ENCODE results near the gene ACOX2. TPM values are rescaled to one million over a fixed set of nuclear protein-coding genes. Genes with fewer than 3 reads are reported as not detected.
A peak's percentile ranks its signal among the peaks of the same experiment; 100 is the strongest.

ACOX2 gene
- total RNA-seq, 1 experiment from 2014 or later = 7.2 TPM

DNA sequence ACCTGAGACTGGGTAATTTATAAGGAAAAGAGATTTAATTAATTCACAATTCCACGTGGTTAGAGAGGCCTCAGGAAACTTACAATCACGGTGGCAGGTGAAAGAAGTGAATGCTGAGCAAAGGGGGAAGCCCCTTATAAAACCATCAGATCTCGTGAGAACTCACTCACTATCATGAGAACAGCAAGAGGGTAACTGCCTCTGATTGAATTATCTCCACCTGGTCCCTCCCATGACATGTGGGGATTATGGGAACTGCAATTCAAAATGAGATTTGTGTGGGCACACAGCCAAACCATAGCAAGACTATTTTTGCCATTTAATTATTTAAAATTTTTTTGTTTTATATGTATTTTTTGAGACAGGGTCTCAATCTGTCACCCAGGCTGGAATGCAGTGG lies 72.1 kb downstream of the ACOX2 start:
- Histone ChIP-seq H3K4me3 (ENCODE audit: low read depth, low read length, poor library complexity, severe bottlenecking) (no peak overlapping the region), H3K9me3 (ENCODE audit: low read depth, low read length, poor library complexity, severe bottlenecking) (no peaks in the 10 kb centered on the region), H3K36me3 (ENCODE audit: insufficient read depth, low read length, poor library complexity, severe bottlenecking) (no peaks in the 10 kb centered on the region), H3K27me3 (replicated peaks; ENCODE audit: insufficient read depth, low read depth, low read length, poor library complexity) (no peaks in the 10 kb centered on the region), H3K4me1 (ENCODE audit: insufficient read depth, low read length, poor library complexity, severe bottlenecking) (peaks cover 15% of the 10 kb centered on the region), H3K27ac (ENCODE audit: low read depth, low read length, poor library complexity, severe bottlenecking) (no peak overlapping the region)
- CTCF ChIA-PET = no interaction called here
- intact Hi-C loops (cut with micrococcal nuclease; ENCODE audit: unreplicated experiment) = loop anchor here (2.0 kb wide), 1 partner anchor 68 kb away; no protein-coding TSS in a partner anchor
- TF ChIP-seq EZH2 (IDR thresholded peaks at IDR 0.05; ENCODE audit: borderline replicate concordance, low read depth, low read length, poor library complexity, severe bottlenecking) = no peak
- TF ChIP-seq, protein P1, sequence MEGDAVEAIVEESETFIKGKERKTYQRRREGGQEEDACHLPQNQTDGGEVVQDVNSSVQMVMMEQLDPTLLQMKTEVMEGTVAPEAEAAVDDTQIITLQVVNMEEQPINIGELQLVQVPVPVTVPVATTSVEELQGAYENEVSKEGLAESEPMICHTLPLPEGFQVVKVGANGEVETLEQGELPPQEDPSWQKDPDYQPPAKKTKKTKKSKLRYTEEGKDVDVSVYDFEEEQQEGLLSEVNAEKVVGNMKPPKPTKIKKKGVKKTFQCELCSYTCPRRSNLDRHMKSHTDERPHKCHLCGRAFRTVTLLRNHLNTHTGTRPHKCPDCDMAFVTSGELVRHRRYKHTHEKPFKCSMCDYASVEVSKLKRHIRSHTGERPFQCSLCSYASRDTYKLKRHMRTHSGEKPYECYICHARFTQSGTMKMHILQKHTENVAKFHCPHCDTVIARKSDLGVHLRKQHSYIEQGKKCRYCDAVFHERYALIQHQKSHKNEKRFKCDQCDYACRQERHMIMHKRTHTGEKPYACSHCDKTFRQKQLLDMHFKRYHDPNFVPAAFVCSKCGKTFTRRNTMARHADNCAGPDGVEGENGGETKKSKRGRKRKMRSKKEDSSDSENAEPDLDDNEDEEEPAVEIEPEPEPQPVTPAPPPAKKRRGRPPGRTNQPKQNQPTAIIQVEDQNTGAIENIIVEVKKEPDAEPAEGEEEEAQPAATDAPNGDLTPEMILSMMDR (conservative IDR thresholded peaks at IDR 0.05; ENCODE audit: low read depth, low read length) = no peak
- DNase-seq (ENCODE audit: low spot score) = no peak
- POLR2A ChIA-PET (ENCODE audit: low non-redundant PET) = no interaction called here
- no TSS peak for BruUV-seq (replicated peaks)

DNA sequence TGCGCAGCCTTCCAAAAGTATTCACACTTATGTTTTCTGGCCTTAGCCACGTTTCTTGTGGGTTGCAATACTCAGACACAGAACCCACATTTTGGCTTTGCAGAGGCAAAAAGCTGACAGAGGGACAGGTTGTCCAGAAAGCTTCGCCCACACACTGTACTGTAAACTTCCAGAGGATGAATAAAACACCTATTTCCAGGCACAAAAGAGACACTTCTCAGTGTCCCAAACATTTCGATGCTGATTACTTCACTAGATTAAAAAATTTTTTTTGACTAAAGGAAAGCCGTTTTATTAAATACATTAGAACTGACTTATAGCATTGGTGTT lies 73.1 kb downstream of the ACOX2 start:
- H3K4me3 ChIP-seq (ENCODE audit: low read depth, low read length, poor library complexity, severe bottlenecking) = no peak overlapping the region
- BruUV-seq (replicated peaks) = no TSS peak
- no peaks in the 10 kb centered on the region for H3K27me3 ChIP-seq (replicated peaks; ENCODE audit: insufficient read depth, low read depth, low read length, poor library complexity)
- TF ChIP-seq EZH2 (IDR thresholded peaks at IDR 0.05; ENCODE audit: borderline replicate concordance, low read depth, low read length, poor library complexity, severe bottlenecking) = no peak
- TF ChIP-seq, protein P1 (conservative IDR thresholded peaks at IDR 0.05; ENCODE audit: low read depth, low read length) = no peak
- no peak for DNase-seq (ENCODE audit: low spot score)
- CTCF ChIA-PET = interaction anchor here (1.0 kb wide), 1 partner anchor 28 kb away, joined by 3 read pairs; the partner anchor contains the start of gene KCTD6
- no peaks in the 10 kb centered on the region for H3K36me3 ChIP-seq (ENCODE audit: insufficient read depth, low read length, poor library complexity, severe bottlenecking)
- POLR2A ChIA-PET (ENCODE audit: low non-redundant PET) = no interaction called here
- intact Hi-C loops (cut with micrococcal nuclease; ENCODE audit: unreplicated experiment) = loop anchor here (2.0 kb wide), 1 partner anchor 69 kb away; no protein-coding TSS in a partner anchor
- no peak overlapping the region for H3K27ac ChIP-seq (ENCODE audit: low read depth, low read length, poor library complexity, severe bottlenecking)
- H3K9me3 ChIP-seq (ENCODE audit: low read depth, low read length, poor library complexity, severe bottlenecking) = no peaks in the 10 kb centered on the region
- H3K4me1 ChIP-seq (ENCODE audit: insufficient read depth, low read length, poor library complexity, severe bottlenecking) = peaks cover 15% of the 10 kb centered on the region

DNA sequence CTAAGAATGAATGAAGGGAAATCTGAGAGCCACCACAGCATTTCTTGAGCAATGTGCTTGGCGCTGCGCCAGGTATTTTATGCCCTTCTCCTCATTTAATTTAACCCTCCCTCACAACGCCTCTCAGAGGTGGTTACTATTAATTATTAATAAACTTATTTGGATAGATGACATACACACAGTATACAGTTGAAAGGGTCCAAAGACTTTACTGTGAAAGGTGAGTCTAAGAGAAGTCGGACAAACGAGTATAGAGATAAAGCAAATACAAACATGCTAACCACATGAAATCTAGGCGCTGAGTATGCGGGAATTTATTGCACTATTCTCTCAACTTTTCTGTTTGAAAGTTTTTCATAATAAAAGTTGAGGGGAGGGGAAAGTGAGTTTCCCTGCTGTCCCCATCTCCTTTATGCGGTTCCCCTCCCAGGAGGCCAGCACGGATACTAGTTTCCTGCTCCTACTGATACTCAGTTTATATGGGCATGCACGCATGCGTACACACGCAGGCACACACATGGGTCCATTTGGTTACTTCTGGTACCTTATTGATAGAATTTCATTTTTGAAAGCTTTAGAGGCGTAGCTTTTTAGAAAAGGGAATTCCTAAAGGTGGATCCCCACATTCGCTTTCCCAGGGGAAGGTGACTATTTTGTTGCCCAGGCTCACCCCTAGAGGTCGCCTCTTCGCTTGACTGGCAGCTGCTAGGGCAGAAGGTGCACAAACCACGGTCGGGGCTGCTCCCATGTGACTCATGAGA lies 73.6 kb downstream of the ACOX2 start:
- Histone ChIP-seq H3K27ac (ENCODE audit: low read depth, low read length, poor library complexity, severe bottlenecking) (no peak overlapping the region), H3K4me3 (ENCODE audit: low read depth, low read length, poor library complexity, severe bottlenecking) (peak overlapping the region; percentile 23)

More for the DNA sequence above, 73.6 kb downstream of the ACOX2 start:
- intact Hi-C loops (cut with micrococcal nuclease; ENCODE audit: unreplicated experiment) = no loop called here
- no peaks in the 10 kb centered on the region for H3K27me3 ChIP-seq (replicated peaks; ENCODE audit: insufficient read depth, low read depth, low read length, poor library complexity)
- TF ChIP-seq, protein P1 (conservative IDR thresholded peaks at IDR 0.05; ENCODE audit: low read depth, low read length) = peak; percentile 78
- no peak for TF ChIP-seq EZH2 (IDR thresholded peaks at IDR 0.05; ENCODE audit: borderline replicate concordance, low read depth, low read length, poor library complexity, severe bottlenecking)
- ChIA-PET POLR2A (ENCODE audit: low non-redundant PET) (no interaction called here), CTCF (interaction anchor here (1.0 kb wide), 1 partner anchor 29 kb away, joined by 3 read pairs; the partner anchor contains the start of gene KCTD6)
- H3K4me1 ChIP-seq (ENCODE audit: insufficient read depth, low read length, poor library complexity, severe bottlenecking) = peaks cover 15% of the 10 kb centered on the region
- H3K9me3 ChIP-seq (ENCODE audit: low read depth, low read length, poor library complexity, severe bottlenecking) = no peaks in the 10 kb centered on the region
- peak; percentile 76 for DNase-seq (ENCODE audit: low spot score)
- H3K36me3 ChIP-seq (ENCODE audit: insufficient read depth, low read length, poor library complexity, severe bottlenecking) = no peaks in the 10 kb centered on the region
- BruUV-seq (replicated peaks) = no TSS peak

All from A673 (cell line).